Mononuclear cell (primary cell): ENCODE data around the gene RAP1A. TPM values are rescaled to one million over a fixed set of nuclear protein-coding genes. Genes with fewer than 3 reads are reported as not detected.
"Not testable (repeated sequence)": the region's sequence is repeated elsewhere in the genome, so short reads cannot be mapped to it uniquely, and the experiment has no call there.

Source experiments
- H3K27me3 ChIP-seq: 2 replicates; pipeline ENCODE4 v1.6.0; 2011; ENCODE audit warnings: low read length, control low read depth; ENCODE audit not compliant: insufficient read depth
- H3K4me1 ChIP-seq: 2 replicates; pipeline ENCODE4 v1.5.1; 2011; ENCODE audit warnings: mild to moderate bottlenecking, low read length, control low read depth; ENCODE audit not compliant: insufficient read depth
- H3K4me3 ChIP-seq: 2 replicates; pipeline ENCODE4 v1.5.1; 2011; ENCODE audit warnings: mild to moderate bottlenecking, low read length, moderate library complexity
- H3K9me3 ChIP-seq: 2 replicates; pipeline ENCODE4 v1.5.1; 2011; ENCODE audit warnings: low read depth, mild to moderate bottlenecking, control low read depth, low read length
- total RNA-seq: library from RNA; depleted of rRNA; stranded (reverse); fragments of >200 nt; gene quantifications from one replicate; pipeline ENCODE4 v1.2.3, GENCODE V29; 2012

RAP1A gene
- total RNA-seq, 1 donor: 45.2 TPM

DNA sequence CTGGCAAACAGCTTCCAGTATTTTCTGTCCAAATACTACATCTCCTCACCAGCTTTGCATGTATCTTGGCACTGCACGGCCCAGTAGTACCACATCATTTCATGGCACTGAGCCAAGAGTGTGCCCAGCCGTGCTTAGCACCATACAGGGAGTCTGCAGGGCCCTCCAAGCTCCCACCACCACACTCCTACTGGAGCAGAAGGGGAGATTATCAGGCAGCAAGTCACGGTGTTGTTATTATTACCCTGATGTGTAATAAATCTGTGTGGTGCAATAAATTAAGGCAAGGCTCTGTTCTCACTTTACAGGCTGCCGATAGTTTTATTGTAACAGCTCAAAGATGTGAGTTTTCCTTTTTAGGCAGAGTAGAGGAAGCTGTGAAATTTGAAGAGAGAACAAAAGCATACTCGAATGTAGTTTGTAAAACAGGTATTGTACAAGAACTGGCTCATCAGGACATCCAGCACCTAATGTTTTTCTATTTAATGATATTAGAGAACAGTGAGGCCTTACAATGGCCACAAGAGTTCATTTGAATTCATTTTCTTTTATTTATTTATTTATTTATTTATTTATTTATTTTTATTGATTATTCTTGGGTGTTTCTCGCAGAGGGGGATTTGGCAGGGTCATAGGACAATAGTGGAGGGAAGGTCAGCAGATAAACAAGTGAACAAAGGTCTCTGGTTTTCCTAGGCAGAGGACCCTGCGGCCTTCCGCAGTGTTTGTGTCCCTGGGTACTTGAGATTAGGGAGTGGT, 13.0 kb upstream of the RAP1A start:
- H3K4me3 ChIP-seq, H3K9me3 ChIP-seq: not testable (repeated sequence)
- H3K4me1 ChIP-seq: peaks cover 49% of the 10 kb centered on the region

DNA sequence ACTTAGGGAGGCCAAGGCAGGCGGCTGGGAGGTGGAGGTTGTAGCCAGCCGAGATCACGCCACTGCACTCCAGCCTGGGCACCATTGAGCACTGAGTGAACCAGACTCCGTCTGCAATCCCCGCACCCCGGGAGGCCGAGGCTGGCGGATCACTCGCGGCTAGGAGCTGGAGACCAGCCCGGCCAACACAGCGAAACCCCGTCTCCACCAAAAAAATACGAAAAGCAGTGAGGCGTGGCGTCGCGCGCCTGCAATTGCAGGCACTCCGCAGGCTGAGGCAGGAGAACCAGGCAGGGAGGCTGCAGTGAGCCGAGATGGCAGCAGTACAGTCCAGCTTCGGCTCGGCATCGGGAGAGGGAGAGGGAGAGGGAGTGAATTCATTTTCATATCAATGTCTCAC, 11.1 kb upstream of the RAP1A start:
- H3K9me3 ChIP-seq, H3K27me3 ChIP-seq, H3K4me3 ChIP-seq: not testable (repeated sequence)
- H3K4me1 ChIP-seq: peaks cover 31% of the 10 kb centered on the region

More for the DNA sequence above, 13.0 kb upstream of the RAP1A start:
- H3K27me3 ChIP-seq: not testable (repeated sequence)

DNA sequence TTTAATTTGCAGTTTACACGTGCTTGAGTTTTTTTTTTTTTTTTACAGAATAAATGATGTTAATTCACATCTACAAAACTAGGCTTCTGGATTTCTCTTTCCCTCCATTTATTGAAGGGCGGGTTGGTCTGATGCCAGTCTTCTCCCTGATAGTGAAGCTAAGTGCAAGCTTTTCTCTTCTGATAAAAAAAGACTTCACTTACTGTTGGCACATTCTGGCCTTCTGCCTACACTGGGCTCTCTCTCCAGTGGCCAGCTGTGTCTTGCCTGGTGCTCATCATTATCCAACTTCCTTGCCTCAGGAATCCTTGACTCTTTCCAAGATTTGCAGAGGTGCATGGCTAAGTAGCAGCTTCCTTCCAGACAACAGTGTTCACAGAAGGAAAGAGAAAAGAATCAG, 7.6 kb upstream of the RAP1A start:
- H3K4me3 ChIP-seq: no peak overlapping the region
- peaks cover 21% of the 10 kb centered on the region for H3K4me1 ChIP-seq
- H3K27me3 ChIP-seq: no peaks in the 10 kb centered on the region
- no peaks in the 10 kb centered on the region for H3K9me3 ChIP-seq

DNA sequence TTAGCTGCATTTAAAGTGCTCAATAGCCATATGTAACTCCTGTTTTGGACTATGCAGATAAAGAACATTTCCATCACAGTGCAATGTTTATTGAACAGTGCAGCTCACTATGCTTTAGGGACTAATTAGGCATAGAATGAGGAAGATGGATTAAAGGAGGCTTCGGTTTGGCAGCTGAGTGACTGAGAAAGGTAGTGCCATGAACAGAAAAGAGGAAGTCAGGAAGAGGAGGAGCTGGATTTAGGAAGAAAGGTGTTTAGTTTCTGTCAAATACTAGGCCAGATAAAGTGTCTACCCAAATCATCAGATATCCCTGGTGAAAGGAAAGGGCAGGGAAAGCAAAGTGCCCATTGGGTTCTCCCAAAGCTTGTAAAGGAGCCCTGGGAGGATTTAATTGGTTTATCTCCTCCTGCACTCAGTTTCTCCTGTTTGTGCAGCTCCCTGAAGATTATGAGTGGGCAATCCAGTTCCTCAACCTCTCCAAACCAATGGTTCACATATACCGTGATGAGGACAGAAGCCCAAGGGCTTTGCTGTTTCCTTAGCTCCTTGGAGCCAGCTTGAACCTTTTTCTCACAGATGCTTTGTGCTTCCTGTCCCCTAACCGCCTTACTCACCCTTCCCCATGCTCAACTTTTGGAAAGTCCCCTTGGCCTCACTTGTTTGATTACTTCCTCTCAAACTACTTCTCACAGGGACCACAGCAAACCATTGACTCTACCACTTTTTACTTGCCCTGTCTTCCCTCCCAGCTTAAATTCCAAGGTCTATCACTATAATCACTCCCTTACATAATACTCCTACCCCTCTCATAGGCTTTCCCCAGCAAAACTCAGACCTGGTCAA, 3.5 kb upstream of the RAP1A start:
- H3K27me3 ChIP-seq: no peaks in the 10 kb centered on the region
- H3K9me3 ChIP-seq: no peaks in the 10 kb centered on the region
- peaks cover 45% of the 10 kb centered on the region for H3K4me1 ChIP-seq
- H3K4me3 ChIP-seq: no peak overlapping the region

DNA sequence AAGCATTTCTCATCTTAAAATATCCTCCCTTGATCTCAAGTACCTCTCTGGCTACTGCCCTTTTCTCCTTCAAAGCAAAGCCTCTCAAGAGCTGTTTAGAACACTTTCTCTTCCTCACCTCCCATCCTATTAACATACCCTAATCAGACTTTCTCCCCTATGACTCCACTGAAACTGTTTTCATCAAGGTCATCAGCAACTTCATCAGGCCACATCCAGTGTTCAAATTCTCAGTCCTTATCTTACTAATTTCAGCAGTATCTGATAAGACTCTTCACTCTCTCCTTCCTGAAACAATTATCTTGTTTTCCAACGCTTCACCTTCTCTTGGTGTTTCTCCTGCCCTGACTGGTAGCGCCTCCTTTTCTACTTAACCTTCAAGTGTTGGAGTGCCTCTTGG, 1.5 kb upstream of the RAP1A start:
- Histone ChIP-seq H3K9me3 (no peaks in the 10 kb centered on the region), H3K4me3 (no peak overlapping the region), H3K4me1 (peaks cover 63% of the 10 kb centered on the region), H3K27me3 (no peaks in the 10 kb centered on the region)

DNA sequence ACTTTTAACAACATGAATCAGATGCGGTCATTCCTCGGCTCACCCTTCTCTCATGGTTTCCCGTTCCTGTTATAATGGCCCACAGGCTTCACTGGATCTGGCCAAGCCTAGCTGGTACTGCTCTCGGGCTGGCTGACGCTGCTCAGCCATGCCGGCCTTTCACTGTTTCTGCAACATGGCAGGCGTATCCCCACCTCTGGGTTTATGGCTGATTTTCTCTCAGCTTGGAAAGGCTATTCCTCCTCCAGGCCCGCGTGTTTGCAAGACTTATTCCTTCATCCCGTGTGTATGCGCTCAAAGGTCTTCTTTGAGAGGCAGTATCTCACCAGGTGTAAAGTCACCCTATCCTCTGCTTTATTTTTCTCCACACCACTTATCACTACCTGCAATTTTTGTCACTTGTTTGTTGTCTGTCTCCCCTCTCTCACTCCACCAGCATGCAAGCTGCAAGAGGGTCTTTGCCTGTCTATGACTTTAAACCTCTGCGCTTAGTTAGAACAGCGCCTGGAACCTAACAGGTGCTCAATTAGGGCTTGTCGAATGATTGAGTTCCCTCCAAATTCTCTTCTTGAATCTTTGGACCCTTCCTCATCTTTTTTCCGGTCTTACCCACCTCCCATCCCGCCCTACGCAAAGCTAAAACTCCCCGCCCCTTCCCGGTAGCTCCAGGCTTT, 491 bp upstream of the RAP1A start:
- Histone ChIP-seq H3K4me1 (peaks cover 72% of the 10 kb centered on the region), H3K4me3 (peak overlapping the region; percentile 86), H3K27me3 (no peaks in the 10 kb centered on the region), H3K9me3 (no peaks in the 10 kb centered on the region)

DNA sequence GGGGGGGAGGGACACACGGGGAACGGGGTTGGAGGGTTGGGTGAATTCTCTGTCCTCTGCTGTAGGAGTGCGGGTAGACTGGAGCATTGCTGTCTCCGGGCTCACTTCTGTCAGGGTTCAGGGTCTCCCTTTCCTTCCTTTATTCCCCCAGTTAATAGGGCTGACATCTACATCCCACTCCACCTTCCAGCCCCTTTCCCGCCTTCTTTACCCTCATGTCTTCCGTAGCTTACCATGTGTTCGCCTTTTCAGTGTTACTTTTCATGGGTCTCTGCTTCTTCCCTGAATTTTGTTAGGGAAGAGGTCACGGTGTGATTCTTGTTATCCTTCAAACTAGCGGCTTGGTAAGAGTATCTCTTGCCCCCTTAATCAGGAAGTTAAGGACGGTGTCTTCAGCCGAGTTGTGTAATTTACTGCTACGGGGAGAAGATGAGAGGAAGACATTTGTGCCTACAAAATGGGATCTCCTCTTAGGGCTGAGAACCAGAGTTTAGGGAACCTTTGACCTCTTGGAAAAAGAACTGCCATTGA, 917 bp downstream of the RAP1A start:
- H3K4me3 ChIP-seq: peak overlapping the region; percentile 86
- H3K9me3 ChIP-seq: no peaks in the 10 kb centered on the region
- no peaks in the 10 kb centered on the region for H3K27me3 ChIP-seq
- peaks cover 68% of the 10 kb centered on the region for H3K4me1 ChIP-seq

DNA sequence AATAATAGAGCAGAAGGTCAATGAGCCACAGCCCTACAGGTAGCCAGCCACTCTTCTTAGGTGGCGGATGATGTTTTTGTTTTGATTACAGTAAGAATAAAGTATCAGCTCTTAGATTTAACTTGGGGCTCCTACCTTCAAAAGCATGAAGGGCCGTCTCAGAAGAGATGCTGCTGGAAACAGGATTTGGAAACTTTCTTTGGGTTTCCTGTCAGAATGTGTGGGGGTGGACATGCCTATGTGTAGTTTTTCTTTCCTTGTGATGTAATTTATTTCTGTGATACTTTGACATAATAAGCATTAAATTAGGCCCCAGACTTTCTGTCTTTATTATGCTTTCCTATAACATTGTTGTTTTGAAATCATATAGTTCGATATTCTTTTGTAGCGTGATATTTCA, 1.5 kb downstream of the RAP1A start:
- H3K27me3 ChIP-seq: no peaks in the 10 kb centered on the region
- H3K4me1 ChIP-seq: peaks cover 68% of the 10 kb centered on the region
- H3K9me3 ChIP-seq: no peaks in the 10 kb centered on the region
- peak overlapping the region; percentile 86 for H3K4me3 ChIP-seq

DNA sequence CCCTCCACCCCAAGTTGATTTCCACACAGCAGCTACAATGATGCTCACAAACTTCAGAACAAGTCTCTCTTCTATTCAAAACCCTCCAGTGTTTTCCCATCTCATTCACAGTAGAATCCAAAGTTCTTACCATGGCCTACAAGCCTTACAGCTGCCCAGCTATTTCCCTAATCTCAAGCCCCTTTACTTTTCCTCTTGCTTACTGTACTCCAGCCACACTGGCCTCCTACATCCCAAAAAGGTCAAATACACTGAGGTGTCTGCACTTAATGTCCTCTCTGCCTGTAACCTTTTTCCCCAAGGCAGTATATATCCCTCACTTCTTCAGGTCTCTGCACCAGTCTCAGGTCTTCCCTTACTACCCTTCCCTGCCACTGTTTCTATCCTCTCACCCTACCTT, 2.6 kb downstream of the RAP1A start:
- Histone ChIP-seq H3K27me3 (no peaks in the 10 kb centered on the region), H3K9me3 (no peaks in the 10 kb centered on the region), H3K4me3 (peak overlapping the region; percentile 6), H3K4me1 (peaks cover 64% of the 10 kb centered on the region)

DNA sequence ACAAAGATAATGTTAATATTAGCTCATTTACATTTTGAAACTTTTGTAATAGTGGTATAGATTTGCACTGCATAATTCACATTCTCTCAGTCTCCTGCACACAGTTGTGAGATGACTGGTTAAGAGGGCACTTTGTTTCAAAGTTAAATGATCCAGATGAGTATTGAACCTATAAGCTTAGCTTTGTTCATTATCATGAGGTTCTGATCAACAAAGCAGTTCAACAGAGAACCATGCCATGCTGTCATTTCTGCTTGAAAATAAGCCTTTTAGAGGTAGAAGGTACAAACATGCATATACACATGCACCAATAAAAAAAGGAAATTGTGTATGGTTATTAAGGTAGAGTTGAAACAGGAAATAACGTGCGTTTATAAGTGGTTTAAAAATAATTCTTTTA, 4.8 kb downstream of the RAP1A start:
- H3K4me3 ChIP-seq: no peak overlapping the region
- H3K9me3 ChIP-seq: no peaks in the 10 kb centered on the region
- H3K4me1 ChIP-seq: peaks cover 54% of the 10 kb centered on the region
- H3K27me3 ChIP-seq: no peaks in the 10 kb centered on the region

DNA sequence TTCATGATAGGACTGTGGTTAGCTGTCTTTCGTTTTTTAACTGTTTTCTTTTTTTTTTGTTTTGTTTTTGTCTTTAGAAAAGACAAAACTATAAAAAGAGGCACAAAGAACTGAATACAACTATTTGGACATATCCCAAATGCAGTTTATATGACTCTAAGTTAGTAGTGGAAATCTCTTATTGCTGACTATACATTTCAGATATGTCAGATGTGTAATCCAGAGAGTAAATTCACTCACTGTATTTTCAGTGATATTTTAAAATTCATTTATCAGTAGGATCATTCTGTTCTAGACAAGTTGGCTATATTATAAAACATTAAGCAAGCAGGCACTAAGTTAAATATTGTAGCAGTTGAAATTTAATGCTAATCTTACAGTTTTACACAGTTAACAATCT, 5.7 kb downstream of the RAP1A start:
- H3K27me3 ChIP-seq: no peaks in the 10 kb centered on the region
- H3K4me1 ChIP-seq: peaks cover 54% of the 10 kb centered on the region
- H3K4me3 ChIP-seq: no peak overlapping the region
- H3K9me3 ChIP-seq: no peaks in the 10 kb centered on the region

DNA sequence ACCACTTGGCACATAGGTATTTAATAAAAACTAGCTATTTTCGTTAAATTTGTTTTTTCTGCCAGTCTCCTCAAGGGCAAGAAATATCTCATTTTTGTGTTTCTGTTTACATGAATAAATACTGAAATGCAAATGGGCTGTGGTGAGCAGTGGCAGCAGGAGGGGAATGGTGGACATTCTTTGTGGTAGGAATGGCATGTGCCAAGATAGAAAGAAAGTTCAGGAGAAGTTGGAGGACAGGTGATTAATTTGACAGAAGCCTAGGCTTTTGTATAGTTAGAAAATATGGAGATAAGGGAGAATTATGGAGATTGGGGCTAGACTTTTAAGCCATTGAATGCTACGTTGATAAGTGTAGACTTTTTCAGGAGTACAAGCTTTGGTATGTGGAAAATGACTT, 8.6 kb downstream of the RAP1A start:
- Histone ChIP-seq H3K4me1 (peaks cover 38% of the 10 kb centered on the region), H3K4me3 (no peak overlapping the region), H3K27me3 (no peaks in the 10 kb centered on the region), H3K9me3 (no peaks in the 10 kb centered on the region)

DNA sequence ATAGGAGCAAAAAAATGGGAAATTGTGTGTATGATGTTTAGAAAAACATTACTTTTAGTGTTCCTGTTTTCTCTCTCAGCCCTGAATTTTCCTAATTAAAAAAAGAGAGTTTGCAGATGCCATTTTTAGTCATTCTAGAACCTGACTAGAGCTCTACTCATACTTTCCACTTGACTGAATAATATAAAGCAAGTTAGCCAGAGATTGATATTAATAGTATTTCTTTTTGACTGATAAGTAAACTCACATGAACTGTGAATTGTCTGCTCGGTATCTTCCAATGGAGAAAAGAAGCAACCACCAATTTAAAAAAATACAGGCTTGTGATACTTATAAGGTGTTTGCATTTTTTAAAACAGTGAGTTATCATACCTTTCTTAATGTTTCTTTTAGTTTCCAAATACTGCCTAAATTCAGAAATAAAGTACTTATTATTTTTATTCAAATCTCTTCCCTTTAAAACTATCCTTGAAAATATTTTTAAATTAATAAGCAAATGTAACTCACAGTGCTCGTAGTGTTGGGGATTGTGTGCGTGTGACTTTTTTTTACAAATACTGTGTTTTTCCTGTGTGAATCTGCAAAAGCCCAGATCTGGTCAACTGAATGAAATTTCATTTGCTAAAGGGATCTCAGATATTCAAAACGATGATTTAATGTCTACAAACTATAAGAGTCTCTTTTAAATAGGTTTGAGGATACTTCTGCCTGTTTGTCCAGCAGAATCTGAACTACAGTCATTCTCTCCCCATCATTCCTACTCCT, 9.8 kb downstream of the RAP1A start:
- H3K9me3 ChIP-seq: no peaks in the 10 kb centered on the region
- H3K27me3 ChIP-seq: no peaks in the 10 kb centered on the region
- H3K4me3 ChIP-seq: no peak overlapping the region
- peaks cover 29% of the 10 kb centered on the region for H3K4me1 ChIP-seq

DNA sequence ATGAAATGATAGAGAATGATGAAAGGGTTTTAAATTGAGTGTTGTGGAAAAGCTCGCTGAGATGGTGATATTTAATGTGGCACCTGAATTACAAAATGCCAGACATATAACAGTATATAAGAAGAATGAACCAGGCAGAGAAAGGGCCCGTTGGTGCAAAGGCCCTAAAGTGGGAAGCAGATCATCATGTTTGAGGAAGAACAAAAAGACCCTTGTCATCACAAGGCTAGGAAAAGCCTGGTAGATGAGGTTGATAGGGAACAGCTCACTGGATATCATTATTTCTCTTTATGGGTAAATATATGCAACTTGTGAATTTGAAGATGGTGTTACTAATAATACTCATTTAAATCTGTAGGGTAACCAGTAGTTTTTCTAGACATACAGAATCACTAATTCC, 11.0 kb downstream of the RAP1A start:
- Histone ChIP-seq H3K9me3 (no peaks in the 10 kb centered on the region), H3K4me3 (no peak overlapping the region), H3K4me1 (peaks cover 30% of the 10 kb centered on the region), H3K27me3 (no peaks in the 10 kb centered on the region)
